HFF-Myc (cell line): ENCODE data around the gene CDH13.

Experiments used
- DNase-seq: peaks from one replicate; pipeline ENCODE4 v3.0.0-alpha.2; 2011; ENCODE audit warnings: low read depth; ENCODE audit errors: extremely low read depth
- H3K4me3 ChIP-seq: replicated peaks from 2 replicates; pipeline ENCODE4 v1.5.1; 2011; ENCODE audit warnings: low read depth, mild to moderate bottlenecking, control low read depth, low read length
- CTCF ChIP-seq: IDR thresholded peaks from 2 replicates; pipeline ENCODE4 v1.5.1; 2012; ENCODE audit warnings: mild to moderate bottlenecking, low read depth, low read length, control low read depth; ENCODE audit errors: missing control alignments

Gene CDH13

GRCh38 chr16:83577078-83577745 lies 950.4 kb downstream of the CDH13 start:
- DNase-seq, result no peak
- no peak overlapping the region for H3K4me3 ChIP-seq
- TF ChIP-seq CTCF, result no peak

GRCh38 chr16:83578171-83578570 lies 951.4 kb downstream of the CDH13 start:
- DNase-seq, result no peak
- H3K4me3 ChIP-seq, result no peak overlapping the region
- no peak for TF ChIP-seq CTCF

GRCh38 chr16:83579027-83579426 lies 952.3 kb downstream of the CDH13 start:
- H3K4me3 ChIP-seq, result no peak overlapping the region
- TF ChIP-seq CTCF, result no peak
- DNase-seq, result no peak

- H3K4me3 ChIP-seq, result no peak overlapping the region
- no peak for TF ChIP-seq CTCF
- no peak for DNase-seq
Observed at GRCh38 chr16:83579436-83579835, 952.7 kb downstream of the CDH13 start.

- no peak for DNase-seq
- H3K4me3 ChIP-seq, result no peak overlapping the region
- no peak for TF ChIP-seq CTCF
Observed at GRCh38 chr16:83581082-83581481, 954.3 kb downstream of the CDH13 start.

- no peak for DNase-seq
- no peak overlapping the region for H3K4me3 ChIP-seq
- TF ChIP-seq CTCF, result no peak
Observed at GRCh38 chr16:83581994-83582747, 955.4 kb downstream of the CDH13 start.

GRCh38 chr16:83586036-83586435 lies 959.3 kb downstream of the CDH13 start:
- no peak for TF ChIP-seq CTCF
- H3K4me3 ChIP-seq, result no peak overlapping the region
- no peak for DNase-seq
